T-cell (primary cell): ENCODE measurements around the gene HYCC1. TPM values are rescaled to one million over a fixed set of nuclear protein-coding genes. Genes with fewer than 3 reads are reported as not detected.
"Not testable (repeated sequence)": the region's sequence is repeated elsewhere in the genome, so short reads cannot be mapped to it uniquely, and the experiment has no call there.

ENCODE experiments used
- ATAC-seq, 4 experiments: fragments of 200-7000 bp in 3 of 4; fragments of 150-1000 bp in 1 of 4; cut with Tn5 transposase; replicated peaks in 1 of 4; 1 replicate in 3 of 4; 2 replicates in 1 of 4; pipeline ENCODE4 v1.10.0; 2021; ENCODE audit warnings: moderate library complexity in 3 of 4, mild to moderate bottlenecking in 2 of 4, moderate number of reproducible peaks in 1 of 4
- CTCF ChIA-PET, 2 donors: fragments of 300-600 bp; sonication (Branson Sonifier 250); formaldehyde crosslinking; loops; one replicate each; lab custom pipeline; 2022; ENCODE audit warnings: antibody characterized with exemption in 2 of 2; lab: Charles Lee
- POLR2A ChIA-PET, 2 donors: fragments of 300-600 bp; sonication (Branson Sonifier 250); formaldehyde crosslinking; loops; one replicate each; lab custom pipeline; 2022; ENCODE audit warnings: antibody characterized with exemption in 2 of 2; lab: Charles Lee
- DNase-seq, 35 experiments: peaks; one replicate each; pipeline versions ENCODE4 v3.0.0 to v3.0.0-alpha.2; 2013 to 2023
- H3K27ac ChIP-seq: one replicate; pipeline ENCODE4 v1.5.1; 2013; ENCODE audit warnings: low read length
- H3K27me3 ChIP-seq, 2 experiments: replicated peaks in 1 of 2; 1 replicate in 1 of 2; 2 replicates in 1 of 2; pipeline versions ENCODE4 v1.6.1 to v1.7.0; 2013; ENCODE audit warnings: low read length in 1 of 2, mixed read lengths in 1 of 2; ENCODE audit not compliant: control insufficient read depth in 2 of 2, insufficient read depth in 2 of 2; ENCODE audit errors: extremely low read depth in 1 of 2
- H3K36me3 ChIP-seq, 2 donors: 1 replicate in 1 of 2; 2 replicates in 1 of 2; pipeline versions ENCODE4 v1.6.1 to v1.7.0; 2013; ENCODE audit warnings: low read length in 1 of 2; ENCODE audit not compliant: control insufficient read depth in 2 of 2, insufficient read depth in 1 of 2; ENCODE audit errors: extremely low read depth in 1 of 2
- H3K4me1 ChIP-seq, 2 experiments: 1 replicate in 1 of 2; 2 replicates in 1 of 2; pipeline versions ENCODE4 v1.6.1 to v1.7.0; 2013; ENCODE audit warnings: low read length in 2 of 2, mixed read lengths in 1 of 2; ENCODE audit not compliant: insufficient read depth in 2 of 2, control insufficient read depth in 1 of 2; ENCODE audit errors: extremely low read depth in 1 of 2
- H3K4me3 ChIP-seq, 2 donors: 1 replicate in 1 of 2; 2 replicates in 1 of 2; pipeline versions ENCODE4 v1.5.1 to v1.7.0; 2013; ENCODE audit warnings: mild to moderate bottlenecking in 2 of 2, low read length in 1 of 2, moderate library complexity in 1 of 2; ENCODE audit not compliant: control insufficient read depth in 1 of 2; ENCODE audit errors: extremely low read depth in 1 of 2
- H3K9me3 ChIP-seq: 2 replicates; pipeline ENCODE4 v1.7.0; 2013
- H3K27ac Mint-ChIP-seq, 2 donors: one replicate each; pipeline ENCODE4 v1.8.0; 2020 to 2021; ENCODE audit warnings: mild to moderate bottlenecking in 2 of 2, mixed read lengths in 2 of 2
- H3K27me3 Mint-ChIP-seq, 2 donors: one replicate each; pipeline ENCODE4 v1.8.0; 2021 to 2022; ENCODE audit warnings: mixed read lengths in 2 of 2
- H3K36me3 Mint-ChIP-seq: one replicate; pipeline ENCODE4 v1.8.0; 2021; ENCODE audit warnings: mixed read lengths
- H3K4me1 Mint-ChIP-seq, 3 donors: one replicate each; pipeline ENCODE4 v1.8.0; 2020 to 2022; ENCODE audit warnings: mixed read lengths in 3 of 3, mild to moderate bottlenecking in 1 of 3
- H3K4me3 Mint-ChIP-seq, 3 donors: one replicate each; pipeline ENCODE4 v1.8.0; 2020 to 2022; ENCODE audit warnings: mild to moderate bottlenecking in 3 of 3, mixed read lengths in 3 of 3, moderate library complexity in 3 of 3
- H3K9me3 Mint-ChIP-seq, 3 donors: one replicate each; pipeline ENCODE4 v1.8.0; 2020 to 2022; ENCODE audit warnings: mixed read lengths in 3 of 3
- WGBS: methylation state at CpG from one replicate; pipeline ENCODE4 v1.1.5; 2013; ENCODE audit warnings: missing lambda C conversion rate; ENCODE audit not compliant: insufficient coverage; 5-methylcytosine and 5-hydroxymethylcytosine counted together
- total RNA-seq, 35 experiments: library from RNA in 6 of 35; stranded (reverse) in 6 of 35; fragments of 120-200 nt in 1 of 35; gene quantifications; one replicate each; pipeline versions ENCODE4 v1.2.1 to v1.2.4 and lab custom pipeline; 2013 to 2026

The HYCC1 gene
- 10 to 100 TPM; 16.0 to 25.7 (median 23.0) TPM for total RNA-seq
- total RNA-seq (2013): 18.6 TPM
- total RNA-seq (lab: John Stamatoyannopoulos, UW): 26.8 to 68.7 (median 35.9) reads per million in 29 experiments

DNA sequence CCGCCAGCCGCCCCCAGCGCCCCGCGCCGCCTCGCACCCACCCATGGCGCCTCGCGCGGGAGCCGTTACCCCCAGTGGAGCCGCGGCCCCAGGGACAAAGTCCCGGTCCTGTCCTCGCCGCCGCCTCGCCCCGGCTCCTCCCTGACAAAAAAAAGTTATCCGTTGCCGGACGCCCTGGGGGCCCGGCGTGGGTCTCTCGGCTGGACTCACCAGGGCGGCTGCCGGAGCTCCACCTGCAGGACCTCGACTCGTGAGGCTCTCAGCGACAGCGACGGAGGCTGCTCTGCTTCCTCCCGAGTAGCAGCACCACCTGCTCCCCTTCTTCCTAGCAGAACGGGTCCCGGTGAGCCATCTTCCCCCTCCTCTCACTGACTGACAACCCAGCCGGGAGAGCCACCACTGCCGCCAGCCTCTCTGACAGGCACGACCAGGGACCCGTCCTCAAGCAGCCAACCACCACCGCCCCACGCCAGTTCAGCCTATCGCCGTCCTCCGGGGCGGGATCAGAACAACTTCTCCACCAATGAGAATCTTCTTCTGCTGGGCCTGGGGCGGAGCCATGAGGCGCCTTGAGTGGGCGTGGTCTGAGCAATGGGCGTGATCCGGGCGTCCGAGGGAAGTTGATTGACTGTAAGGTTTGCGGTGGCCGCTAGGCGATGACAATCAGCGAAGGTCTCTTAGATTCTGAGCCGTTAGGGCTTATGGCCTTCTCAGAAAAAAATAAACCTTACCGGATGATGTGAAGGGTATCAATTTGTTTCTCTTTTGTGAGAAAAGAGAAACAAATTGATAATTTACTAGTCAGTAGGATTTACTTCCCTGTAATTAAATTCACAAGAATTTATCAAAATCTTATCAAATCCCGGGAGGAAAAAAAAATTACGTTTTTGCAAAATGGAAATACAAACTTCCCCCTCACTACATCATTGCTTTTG, at the start of gene HYCC1:
HYCC1 (minus strand) TSS at position 416 of the 935 bp plus-strand sequence. CDS start 23,019 bp downstream, outside the sequence.
- Histone ChIP-seq H3K9me3 (no peaks in the 10 kb centered on the region), H3K27ac (no peak within 1 kb of the TSS), H3K4me3 (peak within 1 kb of the TSS; percentile 73 to 89), H3K27me3 (no peaks in the 10 kb centered on the region), H3K36me3 (no peaks in the 10 kb centered on the region), H3K4me1 (peaks cover 7 to 12% of the 10 kb centered on the region in 2 experiments)
- Mint-ChIP-seq H3K9me3 (no peaks in the 10 kb centered on the region), H3K27me3 (no peaks in the 10 kb centered on the region), H3K27ac (peak within 1 kb of the TSS; percentile 88 to 94), H3K4me3 (peak within 1 kb of the TSS in 2 of 3 donors; percentile 97 to 99), H3K4me1 (peaks cover 9 to 33% (median 20%) of the 10 kb centered on the region in 3 donors), H3K36me3 (no peaks in the 10 kb centered on the region)
- ATAC-seq: peak; percentile 97 to 99 (median 97)
- DNase-seq: peak; percentile 94 to 100 (median 98)
- CTCF ChIA-PET: no interaction called here
- 0% methylated on average over 30 of the region's 61 CpGs for WGBS
- POLR2A ChIA-PET: interaction anchor here in 1 of 2 donors (0.5 kb wide), 1 partner anchor 200 kb away, joined by 5 read pairs; no protein-coding TSS in a partner anchor

GRCh38 chr7:23062452-23062851, 48.5 kb upstream of the HYCC1 start:
- peaks cover 1 to 12% of the 10 kb centered on the region in 2 donors for H3K27me3 Mint-ChIP-seq
- DNase-seq (no peak), ATAC-seq (no peak)
- no peak overlapping the region for H3K27ac Mint-ChIP-seq
- H3K4me1 ChIP-seq: no peaks in the 10 kb centered on the region
- POLR2A ChIA-PET: no interaction called here
- no peaks in the 10 kb centered on the region for H3K9me3 Mint-ChIP-seq
- CTCF ChIA-PET: no interaction called here
- no peak overlapping the region for H3K27ac ChIP-seq
- WGBS: no CpG with 5 or more reads among the region's 7 CpGs
- no peak overlapping the region for H3K4me3 Mint-ChIP-seq
- no peaks in the 10 kb centered on the region for H3K27me3 ChIP-seq
- H3K9me3 ChIP-seq: no peaks in the 10 kb centered on the region
- H3K36me3 Mint-ChIP-seq: no peaks in the 10 kb centered on the region
- no peak overlapping the region for H3K4me3 ChIP-seq
- H3K4me1 Mint-ChIP-seq: no peaks in the 10 kb centered on the region
- H3K36me3 ChIP-seq: no peaks in the 10 kb centered on the region

- Mint-ChIP-seq H3K4me1 (no peaks in the 10 kb centered on the region), H3K4me3 (no peak overlapping the region), H3K27me3 (peaks cover 0 to 7% of the 10 kb centered on the region in 2 donors), H3K9me3 (no peaks in the 10 kb centered on the region), H3K27ac (no peak overlapping the region), H3K36me3 (no peaks in the 10 kb centered on the region)
- ChIA-PET CTCF (no interaction called here), POLR2A (interaction anchor here in 1 of 2 donors (0.7 kb wide), 1 partner anchor 572 kb away, joined by 4 read pairs; no protein-coding TSS in a partner anchor)
- DNase-seq: no peak
- ATAC-seq: no peak
- Histone ChIP-seq H3K4me3 (no peak overlapping the region), H3K36me3 (no peaks in the 10 kb centered on the region), H3K27ac (no peak overlapping the region), H3K27me3 (no peaks in the 10 kb centered on the region), H3K9me3 (no peaks in the 10 kb centered on the region), H3K4me1 (no peaks in the 10 kb centered on the region)
- WGBS: 80% methylated on average over 1 of the region's 6 CpGs
These were observed 47.4 kb upstream of the HYCC1 start for GRCh38 chr7:23061327-23061726.

GRCh38 chr7:23058408-23059096, 44.6 kb upstream of the HYCC1 start:
- H3K27me3 ChIP-seq: no peaks in the 10 kb centered on the region
- no peaks in the 10 kb centered on the region for H3K36me3 ChIP-seq
- H3K9me3 ChIP-seq: no peaks in the 10 kb centered on the region
- Mint-ChIP-seq H3K4me3 (no peak overlapping the region), H3K9me3 (no peaks in the 10 kb centered on the region), H3K4me1 (no peaks in the 10 kb centered on the region), H3K27me3 (peaks cover 0 to 7% of the 10 kb centered on the region in 2 donors), H3K36me3 (no peaks in the 10 kb centered on the region), H3K27ac (no peak overlapping the region)
- CTCF ChIA-PET: interaction anchor here (0.6 to 1.5 kb wide), 10 partner anchors 9 to 500 kb away, joined by 3 to 8 read pairs (median 4); no protein-coding TSS in a partner anchor
- H3K4me3 ChIP-seq: no peak overlapping the region
- no peaks in the 10 kb centered on the region for H3K4me1 ChIP-seq
- ATAC-seq (no peak), DNase-seq (no peak)
- no peak overlapping the region for H3K27ac ChIP-seq
- POLR2A ChIA-PET: interaction anchor here in 1 of 2 donors (0.6 kb wide), 1 partner anchor 691 kb away, joined by 3 read pairs; no protein-coding TSS in a partner anchor
- WGBS: 56% methylated on average over 2 of the region's 6 CpGs

GRCh38 chr7:23055582-23056178, 41.8 kb upstream of the HYCC1 start:
- no peak overlapping the region for H3K4me3 ChIP-seq
- Mint-ChIP-seq H3K27me3 (peaks cover 0 to 3% of the 10 kb centered on the region in 2 donors), H3K36me3 (no peaks in the 10 kb centered on the region), H3K9me3 (no peaks in the 10 kb centered on the region), H3K4me1 (no peaks in the 10 kb centered on the region), H3K27ac (no peak overlapping the region), H3K4me3 (no peak overlapping the region)
- WGBS: no CpG with 5 or more reads among the region's 2 CpGs
- CTCF ChIA-PET: interaction anchor here (0.6 to 4.0 kb wide), 36 partner anchors 11 to 1695 kb away, joined by 3 to 51 read pairs (median 4); partner anchors contain the start of genes IL6 (in 1 of the 2) and TOMM7 (in 1 of the 2)
- no peaks in the 10 kb centered on the region for H3K36me3 ChIP-seq
- no peaks in the 10 kb centered on the region for H3K27me3 ChIP-seq
- DNase-seq (peak in 32 of 35 experiments; percentile 4 to 81 (median 39)), ATAC-seq (peak; percentile 78 to 92 (median 83))
- POLR2A ChIA-PET: no interaction called here
- no peak overlapping the region for H3K27ac ChIP-seq
- no peaks in the 10 kb centered on the region for H3K4me1 ChIP-seq
- H3K9me3 ChIP-seq: no peaks in the 10 kb centered on the region

- CTCF ChIA-PET, H3K27ac Mint-ChIP-seq, POLR2A ChIA-PET, H3K27me3 ChIP-seq, H3K9me3 Mint-ChIP-seq, H3K4me1 Mint-ChIP-seq, DNase-seq, H3K36me3 Mint-ChIP-seq, H3K27me3 Mint-ChIP-seq, H3K36me3 ChIP-seq, H3K9me3 ChIP-seq, H3K27ac ChIP-seq, H3K4me3 ChIP-seq, ATAC-seq, H3K4me1 ChIP-seq, H3K4me3 Mint-ChIP-seq: not testable (repeated sequence)
- WGBS: 57% methylated on average over 1 of the region's 3 CpGs
These were observed 37.2 kb upstream of the HYCC1 start for GRCh38 chr7:23051124-23051485.
